Effector CD4-positive, alpha-beta T cell (primary cell): ENCODE results near the gene GRB14. TPM values are rescaled to one million over a fixed set of nuclear protein-coding genes. Genes with fewer than 3 reads are reported as not detected.
"Not testable (repeated sequence)": the region's sequence is repeated elsewhere in the genome, so short reads cannot be mapped to it uniquely, and the experiment has no call there.

Experiments used
- DNase-seq: peaks from one replicate; pipeline ENCODE4 v3.0.0-alpha.2; 2020
- total RNA-seq: gene quantifications from one replicate; lab custom pipeline; 2026; lab: John Stamatoyannopoulos, UW

Gene GRB14
- total RNA-seq: not detected

DNA sequence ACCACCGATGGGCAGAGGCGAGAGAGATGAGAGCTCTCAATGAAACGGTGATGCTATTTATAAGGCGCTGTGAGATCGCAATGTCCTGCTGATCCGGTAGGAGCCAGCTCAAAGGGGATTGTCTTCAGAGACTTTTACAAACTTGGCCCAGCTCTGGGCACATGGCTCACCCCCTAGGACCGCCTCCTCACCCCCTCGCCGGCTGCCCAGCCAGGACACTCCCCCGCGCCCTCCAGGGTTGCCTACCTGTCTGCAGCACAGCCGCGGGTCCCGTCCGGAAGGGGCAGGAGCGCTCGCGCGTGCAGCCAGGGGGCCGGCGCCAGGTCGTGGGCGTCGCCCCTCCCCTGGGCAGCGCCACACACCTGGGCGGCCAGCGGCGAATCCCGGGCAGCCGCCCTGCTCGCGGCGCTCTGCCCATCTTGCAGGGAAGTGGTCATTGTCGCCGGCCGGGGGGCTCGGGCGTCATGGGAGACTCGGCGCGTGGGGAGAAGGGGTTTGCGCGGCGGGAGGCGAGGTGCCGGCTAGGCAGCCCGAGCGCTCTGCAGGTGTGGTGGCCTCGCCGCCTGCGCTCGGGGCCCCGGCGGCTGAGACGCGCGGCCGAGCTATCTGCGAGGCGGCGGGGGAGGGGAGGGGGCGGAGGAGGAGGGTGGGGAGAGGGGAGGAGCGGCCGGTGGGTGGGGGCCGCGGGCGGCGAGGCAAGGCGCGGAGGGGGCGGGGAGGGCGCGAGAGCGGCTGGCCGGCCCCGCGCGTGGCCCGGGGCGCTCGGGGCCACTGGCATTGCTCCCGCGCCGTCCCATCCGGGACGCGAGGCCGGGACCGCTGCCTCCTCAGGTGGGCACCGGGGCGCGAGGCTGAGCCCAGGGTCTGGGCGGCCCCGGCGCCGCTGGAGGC lies at the start of gene GRB14:
GRB14 (minus strand) TSS at position 610 of the 891 bp plus-strand sequence; CDS start at position 437, 173 bp downstream.
- DNase-seq: no peak

DNA sequence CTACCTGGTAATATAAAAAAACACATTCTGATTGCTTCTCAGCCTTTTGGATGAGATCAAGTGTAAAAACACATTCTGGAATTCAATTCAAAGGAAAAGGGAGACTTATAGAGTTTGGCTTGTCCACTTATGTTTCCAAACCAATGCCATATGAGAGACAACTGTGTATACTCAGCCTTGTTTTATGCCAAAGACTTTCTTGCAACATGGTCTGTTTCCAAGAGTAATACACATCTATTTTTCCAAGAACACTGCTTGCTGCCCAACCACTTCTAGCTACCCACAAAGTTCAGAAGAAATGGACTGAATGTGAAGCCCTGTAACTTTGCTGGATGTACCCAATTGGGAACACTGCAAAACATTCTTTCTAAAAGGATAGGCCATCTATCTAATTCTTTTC lies 48.0 kb upstream of the GRB14 start:
- DNase-seq: no peak

DNA sequence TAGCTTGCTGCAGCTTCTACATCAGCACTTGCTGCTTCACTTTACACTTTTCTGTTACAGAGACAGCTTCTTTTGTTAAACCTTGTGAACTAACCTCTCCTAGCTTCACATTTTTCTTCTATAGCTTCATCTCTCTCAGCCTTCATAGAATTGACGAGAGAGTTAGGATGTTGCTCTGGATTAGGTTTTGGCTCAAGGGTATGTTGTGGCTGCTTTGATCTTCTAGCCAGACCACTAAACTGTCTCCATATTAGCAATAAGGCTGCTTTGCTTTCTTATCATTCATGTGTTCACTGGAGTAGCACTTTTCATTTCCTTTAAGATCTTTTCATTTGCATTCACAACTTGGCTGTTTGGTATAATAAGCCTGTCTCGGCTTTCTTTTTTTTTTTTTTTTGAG lies 46.3 kb upstream of the GRB14 start:
- no peak for DNase-seq

DNA sequence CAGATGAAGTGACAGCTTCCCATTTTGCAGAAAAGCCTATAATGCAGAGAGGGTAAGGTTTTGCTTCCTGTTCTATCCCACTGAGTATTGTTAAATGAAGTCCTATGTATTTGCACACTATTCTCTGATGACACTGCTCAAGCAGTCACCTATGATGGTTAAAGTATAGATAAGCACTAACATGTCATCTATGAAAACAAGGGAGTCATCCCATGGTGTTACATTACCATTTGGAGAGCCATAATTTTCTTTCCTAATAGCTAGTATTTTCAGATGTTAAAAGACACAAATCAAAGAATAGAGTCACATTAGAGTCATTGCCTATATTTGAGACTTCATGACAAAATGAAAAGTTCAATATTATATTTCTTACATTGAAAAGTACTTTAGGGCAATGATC lies 42.8 kb upstream of the GRB14 start:
- no peak for DNase-seq

DNA sequence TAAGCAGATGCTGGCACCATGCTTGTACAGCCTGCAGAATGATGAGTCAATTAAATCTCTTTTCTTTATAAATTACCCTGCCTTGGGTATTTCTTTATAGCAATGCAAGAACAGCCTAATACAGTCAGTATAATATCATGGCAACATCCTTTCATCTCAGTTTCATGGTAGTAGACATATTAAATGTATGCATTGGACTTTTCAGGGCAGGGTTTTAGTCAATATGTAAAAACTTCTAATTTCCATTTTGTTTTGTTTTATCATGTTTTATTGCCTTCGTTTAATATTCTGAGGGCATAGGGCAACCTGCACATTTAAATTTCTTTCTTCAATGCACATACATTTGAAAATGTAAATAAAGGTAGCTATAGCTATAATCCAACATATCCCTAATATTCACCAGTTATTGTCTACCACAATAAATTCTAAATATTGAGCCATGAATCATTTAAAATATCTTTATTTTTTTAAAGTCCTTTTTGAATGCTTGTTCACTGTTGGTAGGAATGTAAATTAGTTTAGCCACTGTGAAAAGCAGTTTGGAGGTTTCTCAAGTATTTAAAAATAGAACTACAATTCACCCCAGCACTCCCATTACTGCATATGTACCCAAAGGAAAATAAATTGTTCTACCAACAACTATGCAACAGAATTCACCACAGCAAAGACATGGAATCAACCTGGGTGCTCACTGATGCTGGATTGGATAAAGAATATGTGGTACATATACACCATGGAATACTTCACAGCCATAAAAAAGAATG lies 41.8 kb upstream of the GRB14 start:
- no peak for DNase-seq

DNA sequence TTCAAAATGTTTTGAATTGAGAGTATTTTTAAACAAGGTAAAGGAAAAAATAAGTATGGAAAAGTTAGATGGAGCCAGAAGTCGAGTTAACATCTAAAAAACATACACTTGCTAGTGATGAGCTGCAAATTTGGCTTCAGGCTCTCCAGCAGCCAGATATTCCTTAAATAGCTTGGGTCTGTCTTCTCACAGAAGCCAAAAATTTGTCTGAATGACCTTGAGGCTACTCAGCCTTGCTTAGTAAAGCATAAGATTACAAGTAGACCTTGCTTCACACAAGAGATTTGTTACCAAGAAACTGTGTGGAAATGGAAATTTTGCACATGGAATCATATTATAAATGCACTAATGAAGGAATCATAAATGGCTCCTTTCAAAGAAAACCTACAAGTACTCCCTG lies 40.8 kb upstream of the GRB14 start:
- no peak for DNase-seq

DNA sequence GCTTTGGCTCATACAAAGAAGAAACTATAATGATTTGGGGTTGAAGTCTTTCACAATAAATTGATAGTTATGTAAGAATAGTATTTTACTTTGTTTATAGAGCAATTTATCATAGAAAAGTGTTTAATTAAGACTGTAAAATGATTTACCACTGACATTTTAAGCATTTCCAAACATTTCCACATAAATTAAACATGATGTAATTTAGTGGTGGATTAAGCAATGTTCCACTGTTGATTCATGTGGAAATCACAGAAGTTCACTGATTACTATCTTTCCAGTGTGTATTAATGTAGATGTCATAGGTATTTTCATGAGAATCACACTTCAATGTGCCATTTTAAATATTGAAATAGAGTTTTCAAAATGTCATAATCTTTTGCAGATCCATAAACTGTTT lies 40.1 kb upstream of the GRB14 start:
- no peak for DNase-seq

DNA sequence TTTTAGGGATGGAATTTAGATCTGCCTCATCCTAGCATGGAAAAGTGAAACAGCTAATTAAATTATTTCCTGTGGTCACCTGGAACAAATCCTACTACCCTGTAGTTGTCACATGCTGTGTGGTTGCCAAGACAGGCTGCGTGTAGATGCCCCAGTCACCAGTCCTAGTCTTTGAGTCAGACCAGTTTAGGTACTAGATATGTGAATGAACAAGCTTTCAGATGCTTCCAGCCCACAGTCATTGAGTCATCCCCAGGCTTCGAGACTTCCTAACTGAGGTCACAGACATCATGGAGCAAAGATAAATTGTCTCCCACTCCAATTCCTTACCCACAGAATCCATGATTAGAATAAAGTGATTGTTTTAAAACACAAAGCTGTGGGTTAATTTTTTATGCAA lies 35.8 kb upstream of the GRB14 start:
- no peak for DNase-seq

DNA sequence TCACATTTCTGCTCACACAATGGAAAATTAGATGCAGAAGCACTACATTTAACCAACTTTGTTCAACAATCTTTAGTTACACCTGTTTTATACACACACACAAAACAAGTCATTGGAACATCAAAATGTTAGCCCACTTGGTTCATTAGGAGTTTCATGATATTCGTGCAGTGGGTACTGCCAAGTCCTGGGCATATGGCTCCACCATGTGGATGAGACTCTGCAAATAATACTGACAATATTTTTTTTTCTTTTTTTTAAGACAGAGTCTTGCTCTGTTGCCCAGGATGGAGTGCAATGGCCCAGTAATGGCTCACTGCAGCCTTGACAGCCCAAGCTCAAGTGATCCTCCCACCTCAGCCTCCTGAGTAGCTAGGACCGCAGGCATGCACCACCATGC lies 34.5 kb upstream of the GRB14 start:
- DNase-seq: no peak

DNA sequence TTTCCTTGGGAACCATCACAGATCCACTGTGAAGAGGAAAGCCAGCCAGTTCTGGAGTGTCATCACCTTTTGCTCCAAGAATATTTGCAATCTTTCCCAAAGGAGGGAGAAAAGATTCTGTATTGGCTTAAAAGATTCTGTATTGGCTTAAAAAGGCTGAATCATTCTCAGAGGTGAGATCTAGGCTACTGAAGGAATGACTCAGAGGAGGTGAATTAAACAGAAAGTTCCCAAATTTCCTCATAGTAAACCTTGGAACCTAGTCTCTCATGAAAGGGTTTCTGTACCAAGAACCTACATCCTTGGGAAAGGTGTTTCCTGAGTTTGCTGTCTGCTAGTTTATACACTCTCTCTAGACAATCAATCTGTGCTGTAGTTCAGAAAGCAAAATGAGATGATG lies 34.1 kb upstream of the GRB14 start:
- no peak for DNase-seq

DNA sequence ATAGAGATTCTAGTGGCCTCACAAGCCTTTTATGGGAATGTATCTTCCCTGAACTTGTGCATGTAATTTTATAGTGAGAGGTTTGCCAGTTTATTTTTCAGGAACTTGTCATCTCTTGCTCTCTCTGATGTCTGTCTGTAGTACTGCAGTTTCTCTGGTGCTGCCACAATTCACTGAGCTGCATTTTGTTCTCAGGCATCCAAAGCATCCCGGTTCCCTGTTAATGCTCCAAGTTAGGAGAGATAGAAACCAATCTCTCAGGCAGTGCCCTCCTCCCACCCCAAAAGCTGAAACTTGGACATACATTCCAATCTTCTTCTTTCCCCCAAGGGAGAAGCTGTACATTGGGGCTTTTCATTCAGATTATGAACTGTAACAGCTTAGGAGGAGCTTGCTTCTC lies 30.1 kb upstream of the GRB14 start:
- DNase-seq: no peak

DNA sequence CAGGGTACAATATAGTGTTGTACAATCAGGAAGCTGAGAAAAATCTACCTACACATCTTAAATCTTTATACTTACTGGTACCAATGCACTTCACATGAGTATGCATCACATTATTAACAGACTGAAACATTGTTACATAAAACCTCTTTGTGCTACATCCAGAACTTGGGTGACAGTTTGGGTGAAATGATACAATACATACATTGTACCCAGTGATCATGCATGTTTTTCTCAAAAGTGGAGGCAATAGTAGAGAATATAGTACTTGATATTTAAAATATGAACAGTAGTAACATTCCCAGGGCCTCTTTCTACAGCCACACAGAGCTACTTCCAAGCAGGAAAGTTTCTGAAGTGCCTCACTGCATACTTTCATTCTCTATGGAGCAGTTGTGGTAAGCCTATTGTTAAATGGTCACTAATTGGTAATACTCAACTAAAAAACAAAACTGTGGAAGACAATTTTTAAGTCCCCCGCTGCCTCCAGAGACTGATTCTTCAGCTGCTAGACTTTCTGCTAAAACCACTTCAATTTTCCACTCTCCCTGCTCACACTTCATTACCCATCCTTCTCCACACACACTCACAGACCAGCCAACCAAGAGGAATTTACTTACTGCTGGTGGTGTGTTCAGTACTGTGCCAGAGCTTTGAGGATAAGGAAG lies 22.9 kb upstream of the GRB14 start:
- DNase-seq: no peak

DNA sequence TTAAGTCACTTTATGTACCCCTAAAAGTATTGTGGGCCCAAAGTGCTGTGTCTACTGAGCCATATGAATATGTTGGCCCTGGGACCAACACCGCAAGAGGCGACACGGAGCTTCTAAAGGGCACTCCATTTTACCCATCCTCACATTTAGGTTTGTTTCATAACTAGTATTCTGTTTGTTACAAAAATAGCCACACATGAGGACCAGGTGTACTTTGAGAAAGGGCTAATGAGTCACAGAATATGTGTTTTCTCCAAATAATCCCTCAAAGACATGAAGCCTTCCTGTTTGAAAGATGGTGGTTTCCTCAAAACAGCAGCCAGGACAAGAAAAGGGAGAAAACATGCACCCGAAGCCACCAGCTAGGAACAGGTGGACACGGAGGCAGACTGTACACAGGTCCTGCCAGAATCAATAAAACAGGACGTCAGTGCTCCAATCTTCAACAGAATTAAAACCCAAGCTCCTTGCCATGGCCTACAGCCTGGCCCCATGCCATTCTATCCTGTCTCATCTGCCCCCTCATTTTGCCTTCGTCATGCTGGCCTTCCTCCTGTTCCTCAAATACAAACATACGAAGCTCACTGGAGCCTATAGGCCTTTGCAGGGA lies 21.8 kb upstream of the GRB14 start:
- no peak for DNase-seq

DNA sequence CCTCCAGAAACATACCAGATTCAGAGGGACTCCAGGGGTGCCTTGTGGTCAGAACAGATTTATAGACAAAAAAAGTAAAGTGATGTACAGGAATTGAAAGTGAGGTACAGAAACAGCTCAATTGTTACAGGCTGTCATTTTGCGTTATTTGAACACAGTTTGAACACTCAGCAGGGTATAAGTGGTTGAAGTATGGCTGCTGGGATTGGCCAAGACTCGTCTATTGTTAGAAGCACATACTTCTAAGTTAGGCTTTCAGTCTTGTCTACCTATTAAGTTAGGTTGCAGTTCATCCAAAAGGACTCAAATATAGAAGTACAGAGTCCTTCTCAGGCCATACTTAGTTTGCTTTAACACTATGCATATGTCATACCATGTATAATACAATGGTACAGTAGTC lies 21.0 kb upstream of the GRB14 start:
- DNase-seq: no peak

DNA sequence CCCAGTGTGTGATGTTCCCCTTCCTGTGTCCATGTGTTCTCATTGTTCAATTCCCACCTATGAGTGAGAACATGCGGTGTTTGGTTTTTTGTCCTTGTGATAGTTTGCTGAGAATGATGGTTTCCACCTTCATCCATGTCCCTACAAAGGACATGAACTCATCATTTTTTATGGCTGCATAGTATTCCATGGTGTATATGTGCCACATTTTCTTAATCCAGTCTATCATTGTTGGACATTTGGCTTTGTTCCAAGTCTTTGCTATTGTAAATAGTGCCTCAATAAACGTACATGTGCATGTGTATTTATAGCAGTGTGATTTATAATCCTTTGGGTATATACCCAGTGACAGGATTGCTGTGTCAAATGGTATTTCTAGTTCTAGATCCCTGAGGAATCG lies 7.0 kb upstream of the GRB14 start:
- not testable (repeated sequence) for DNase-seq

DNA sequence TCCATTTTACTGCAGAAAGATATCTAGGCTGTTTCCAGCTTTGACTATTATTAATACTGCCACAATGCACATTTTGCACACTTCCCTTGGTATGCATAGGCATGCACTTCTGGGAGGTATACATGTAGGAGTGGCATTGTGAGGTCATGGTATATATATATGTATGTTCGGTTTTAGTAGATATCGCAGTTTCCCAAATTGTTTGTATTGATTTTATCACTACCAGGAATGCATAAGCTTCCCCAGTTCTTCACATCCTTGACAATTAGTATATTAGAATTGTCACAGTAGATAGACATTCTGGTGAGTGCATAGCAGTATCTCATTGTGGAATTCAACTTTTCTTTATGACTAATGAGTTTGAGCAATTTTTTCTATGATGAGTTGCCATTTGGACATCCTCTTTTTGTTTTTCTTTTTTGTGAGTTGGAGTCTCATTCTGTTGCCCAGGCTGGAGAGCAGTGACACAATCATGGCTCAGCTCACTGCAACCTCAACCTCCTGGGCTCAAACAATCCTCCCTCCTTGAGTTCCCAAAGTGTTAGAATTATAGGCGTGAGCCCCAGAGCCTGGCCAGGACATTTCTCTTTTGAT lies 4.2 kb upstream of the GRB14 start:
- no peak for DNase-seq

DNA sequence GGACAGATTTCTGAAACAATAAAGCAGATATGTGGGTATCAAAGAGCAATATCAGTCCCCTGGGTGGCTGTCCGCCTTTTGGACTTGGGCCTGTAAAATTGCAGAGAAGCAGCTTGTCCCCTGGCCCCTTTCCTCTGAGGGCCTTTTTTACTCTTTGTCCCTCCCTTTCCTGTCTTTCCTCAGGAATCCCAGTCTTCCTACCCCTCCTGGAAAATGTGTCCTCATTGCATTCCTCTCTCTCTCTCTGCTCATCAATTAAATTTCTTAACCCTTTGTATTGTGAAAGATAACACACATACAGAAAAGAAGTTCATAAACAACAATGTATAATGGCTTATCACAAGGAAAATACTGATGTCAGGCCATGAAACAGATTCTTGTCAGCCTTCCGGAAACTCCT lies 3.0 kb upstream of the GRB14 start:
- no peak for DNase-seq

DNA sequence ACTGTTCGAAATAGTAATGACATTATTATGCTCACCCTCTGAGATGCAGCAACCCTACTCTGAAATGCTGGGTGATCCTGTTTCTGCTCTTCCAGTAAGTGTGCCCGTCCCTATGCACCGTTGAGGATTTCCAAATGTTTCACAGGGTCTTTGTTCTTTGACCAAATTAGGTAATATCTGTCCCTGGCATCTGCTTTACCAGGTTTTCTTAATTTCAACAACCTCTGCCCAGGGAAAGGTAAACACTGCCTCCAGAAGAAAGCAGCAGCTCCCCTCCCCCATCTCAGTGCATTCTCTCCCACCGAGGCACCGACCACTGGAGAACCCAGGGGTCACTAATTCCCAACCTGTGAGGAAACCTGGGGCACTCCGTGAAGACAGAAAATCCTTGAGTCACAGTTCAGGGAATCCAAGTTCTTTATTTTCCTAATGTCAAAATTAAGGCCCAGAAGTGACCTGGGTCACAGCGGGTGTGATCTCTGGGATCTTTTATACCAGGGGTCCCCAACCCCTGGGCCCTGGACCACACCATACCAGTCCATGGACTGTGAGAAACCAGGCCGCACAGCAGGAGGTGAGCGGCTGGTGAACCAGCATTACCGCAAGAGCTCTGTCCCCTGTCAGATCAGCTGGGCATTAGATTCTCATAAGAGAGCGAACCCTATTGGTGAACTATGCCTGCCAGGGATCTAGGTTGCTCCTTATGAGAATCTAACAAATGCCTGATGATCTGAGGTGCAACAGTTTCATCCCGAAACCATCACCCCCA lies 1.2 kb upstream of the GRB14 start:
- no peak for DNase-seq

DNA sequence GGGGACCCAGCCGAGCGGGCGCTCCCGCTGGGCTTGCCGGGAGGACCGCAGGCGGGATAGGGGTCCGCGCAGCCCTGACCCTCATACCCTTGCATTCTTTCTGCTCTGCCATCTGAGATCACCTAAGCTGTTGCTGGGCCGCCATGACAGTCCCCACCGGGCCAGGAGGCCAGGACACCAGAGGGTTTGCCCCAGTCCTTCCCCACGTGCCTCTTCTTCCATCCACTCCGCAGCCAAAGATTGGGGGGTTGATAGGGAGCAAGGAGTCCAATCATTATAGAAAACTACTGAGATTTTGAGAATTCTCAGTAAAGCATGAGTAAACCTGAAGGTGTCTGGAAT lies 453 bp upstream of the GRB14 start:
- DNase-seq: no peak

DNA sequence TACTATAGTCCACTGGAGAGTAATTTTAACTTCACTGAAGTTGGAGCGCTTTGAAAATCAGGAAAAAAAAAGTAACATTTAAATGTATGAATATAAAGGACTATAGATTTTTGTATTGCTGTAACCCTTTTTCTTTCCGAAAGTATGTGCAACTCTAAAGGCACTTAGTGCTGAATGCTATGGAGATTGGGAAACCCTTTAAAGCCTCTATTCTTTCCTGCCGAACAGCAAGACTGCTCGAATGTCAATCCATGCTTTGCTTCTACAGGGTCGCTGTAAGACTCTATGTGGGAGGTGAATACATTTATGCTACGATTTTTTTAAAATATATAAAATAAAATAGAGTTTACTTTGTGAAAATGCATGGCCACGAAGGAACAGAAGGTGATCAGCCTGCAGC lies 825 bp downstream of the GRB14 start:
- DNase-seq: no peak

DNA sequence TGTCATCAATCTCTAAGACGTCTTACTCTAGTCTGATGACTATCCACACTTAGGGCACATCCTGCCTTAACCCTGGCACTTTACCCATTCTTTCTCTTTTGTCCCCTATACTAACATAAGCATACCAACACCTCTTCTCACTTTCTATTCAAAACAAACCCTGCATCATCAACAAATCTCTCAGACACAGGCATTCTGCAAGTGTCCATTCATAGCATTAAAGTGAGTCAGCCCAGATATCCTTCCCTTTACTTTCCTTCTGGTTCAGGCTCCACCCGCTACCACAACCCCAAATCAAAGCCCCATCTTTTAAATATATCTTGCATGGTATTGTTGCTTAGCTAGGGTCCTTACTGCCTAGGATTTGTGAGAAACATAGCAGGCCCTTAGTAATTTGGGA lies 3.8 kb downstream of the GRB14 start:
- DNase-seq: no peak

DNA sequence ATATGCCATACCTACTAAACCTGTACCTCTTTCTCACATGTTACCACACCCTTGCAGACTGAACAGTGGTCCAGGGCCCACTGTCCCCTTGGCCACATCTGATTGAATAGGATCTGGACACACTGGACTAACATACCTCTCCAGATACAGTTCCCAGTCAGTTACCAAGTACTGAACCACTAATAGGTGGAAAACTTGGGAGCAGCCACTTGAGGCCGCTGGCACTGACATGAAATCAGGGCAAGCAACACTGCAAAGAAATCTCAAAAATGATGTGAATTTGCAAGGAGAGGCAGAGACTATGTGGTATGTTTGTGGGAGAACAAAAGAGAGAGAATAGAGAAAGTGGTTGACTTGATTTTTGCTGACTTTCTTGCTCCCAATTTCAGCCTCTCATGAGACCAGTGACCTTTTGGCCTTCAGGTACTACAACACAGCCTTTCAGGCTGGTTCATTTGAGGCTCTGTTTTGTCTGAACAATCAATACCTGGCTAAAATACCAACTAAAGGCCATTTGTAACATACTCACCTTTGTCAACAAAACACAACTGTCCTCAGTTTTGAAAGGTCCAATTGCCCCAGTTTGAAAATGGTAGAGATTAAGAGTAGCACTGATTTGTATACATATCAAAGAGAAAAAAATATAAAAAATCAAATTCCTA lies 7.8 kb downstream of the GRB14 start:
- DNase-seq: no peak
